ENCODE results near the gene OR2Z1. TPM values are rescaled to one million over a fixed set of nuclear protein-coding genes. Genes with fewer than 3 reads are reported as not detected.
"Not testable (repeated sequence)": the region's sequence is repeated elsewhere in the genome, so short reads cannot be mapped to it uniquely, and the experiment has no call there.

The OR2Z1 gene
- total and polyA plus RNA-seq, 12 donors: not detected

- H3K27ac ChIP-seq; H3K4me1 ChIP-seq (replicated peaks in 1 of 2); H3K27me3 ChIP-seq; DNase-seq; H3K36me3 ChIP-seq (replicated peaks in 1 of 2); H3K4me3 ChIP-seq; intact Hi-C loops (cut with DNase I); H3K9me3 ChIP-seq (replicated peaks in 1 of 3): not testable (repeated sequence)
- WGBS, 4 donors: 83% methylated on average over 3 of the region's 12 CpGs; no CpG with 5 or more reads in 3 of the 4 donors
Observed at GRCh38 chr19:8773587-8773986, 52.2 kb downstream of the OR2Z1 start.

Small RNA genes lying within 50 kb of the gene (small RNA-seq; reads per million reads assigned to genes)
- 0 reads per million in 2 donors for gene AC012616.1

Other genes starting within 250 kb of the OR2Z1 start
- gene PRAM1, start 219.0 kb upstream of the OR2Z1 start, total RNA-seq: 1 to 10 TPM in 6 of 9 donors, under 1 TPM in 3; 0.24 to 3.1 (median 1.9) TPM
- gene PRAM1, start 219.0 kb upstream of the OR2Z1 start, polyA plus RNA-seq: 10 to 100 TPM in 1 of 3 donors, 1 to 10 TPM in 1, under 1 TPM in 1; 0.20 to 21.4 (median 4.4) TPM
- gene ZNF414, start 207.5 kb upstream of the OR2Z1 start, total RNA-seq: 10 to 100 TPM in 8 of 9 donors, 1 to 10 TPM in 1; 2.9 to 64.6 (median 25.0) TPM
- gene ZNF414, start 207.5 kb upstream of the OR2Z1 start, polyA plus RNA-seq: 100 to 1,000 TPM in 1 of 3 donors, 10 to 100 TPM in 1, 1 to 10 TPM in 1; 5.2 to 103 (median 49.6) TPM
- 10 to 100 TPM in 8 of 9 donors, 1 to 10 TPM in 1; 1.7 to 27.1 (median 20.1) TPM for gene MYO1F, start 144.2 kb upstream of the OR2Z1 start, total RNA-seq
- gene MYO1F, start 144.2 kb upstream of the OR2Z1 start, polyA plus RNA-seq: 10 to 100 TPM in 2 of 3 donors, 1 to 10 TPM in 1; 4.9 to 62.5 (median 11.7) TPM
- 100 to 1,000 TPM in 1 of 9 donors, 10 to 100 TPM in 7, 1 to 10 TPM in 1; 7.6 to 100 (median 25.3) TPM for gene ADAMTS10, start 110.9 kb upstream of the OR2Z1 start, total RNA-seq
- gene ADAMTS10, start 110.9 kb upstream of the OR2Z1 start, polyA plus RNA-seq: 100 to 1,000 TPM in 1 of 3 donors, 10 to 100 TPM in 1, 1 to 10 TPM in 1; 2.0 to 190 (median 57.4) TPM
- gene NFILZ, start 91.0 kb upstream of the OR2Z1 start, total RNA-seq: not detected
- not detected for gene NFILZ, start 91.0 kb upstream of the OR2Z1 start, polyA plus RNA-seq
- gene ACTL9, start 22.8 kb upstream of the OR2Z1 start, total RNA-seq: not detected
- not detected for gene ACTL9, start 22.8 kb upstream of the OR2Z1 start, polyA plus RNA-seq
- 10 to 100 TPM; 22.3 to 39.9 (median 27.4) TPM for gene ZNF558, start 110.7 kb downstream of the OR2Z1 start, total RNA-seq
- 10 to 100 TPM; 15.3 to 24.6 (median 20.6) TPM for gene ZNF558, start 110.7 kb downstream of the OR2Z1 start, polyA plus RNA-seq
- gene MBD3L1, start 110.7 kb downstream of the OR2Z1 start, total RNA-seq: not detected
- gene MBD3L1, start 110.7 kb downstream of the OR2Z1 start, polyA plus RNA-seq: not detected